NCI-H2107 (cell line): ENCODE data around the gene NME1.
A peak's percentile ranks its signal among the peaks of the same experiment; 100 is the strongest.
"Not testable (repeated sequence)": the region's sequence is repeated elsewhere in the genome, so short reads cannot be mapped to it uniquely, and the experiment has no call there.

Source experiments
- DNase-seq: peaks from one replicate; lab custom pipeline; 2025; lab: John Stamatoyannopoulos, UW

The NME1 gene

GRCh38 chr17:51153210-51154072, at the start of gene NME1:
Gene NME1, plus strand, starts transcription at chr17:51153559. Its CDS starts 2,096 bp downstream, at chr17:51155655.
- peak; percentile 92 for DNase-seq

DNA sequence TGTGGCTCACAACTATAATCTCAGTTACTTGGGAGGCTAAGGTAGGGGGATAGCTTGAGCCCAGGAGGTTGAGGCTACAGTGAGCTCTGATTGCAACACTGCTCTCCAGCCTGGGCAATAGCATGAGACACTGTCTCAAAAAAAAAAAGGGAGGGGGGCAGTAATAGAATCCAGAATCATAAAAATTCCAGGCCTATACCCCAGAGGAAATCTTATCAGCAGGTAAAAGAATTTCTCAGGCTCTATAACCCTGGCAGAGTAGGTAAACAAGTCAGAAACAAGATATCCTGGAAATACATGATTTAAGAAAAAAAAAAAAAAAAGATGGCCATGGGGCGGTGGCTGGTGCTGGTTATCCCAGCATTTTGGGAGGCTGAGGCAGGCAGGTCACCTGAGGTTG, 45.6 kb upstream of the NME1 start:
- DNase-seq = no peak

GRCh38 chr17:51112303-51113222, 40.8 kb upstream of the NME1 start:
- not testable (repeated sequence) for DNase-seq

DNA sequence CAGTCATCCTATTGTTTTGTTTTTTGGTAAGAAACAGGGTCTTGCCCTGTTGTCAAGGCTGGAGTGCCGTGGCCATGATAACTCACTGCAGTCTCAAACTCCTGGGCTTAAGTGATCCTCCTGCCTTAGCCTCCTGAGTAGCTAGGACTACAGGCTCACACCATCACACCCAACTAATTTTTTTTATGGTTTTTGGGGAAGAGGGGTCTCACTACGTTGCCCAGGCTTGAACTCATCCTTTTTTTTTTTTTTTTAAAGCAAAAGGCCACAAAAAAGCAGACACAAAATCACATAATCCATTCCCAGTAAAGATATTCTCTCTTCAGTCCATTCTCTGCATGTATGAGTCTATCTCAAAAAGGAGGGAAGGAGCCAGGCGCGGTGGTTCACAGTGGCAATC, 38.2 kb upstream of the NME1 start:
- no peak for DNase-seq

DNA sequence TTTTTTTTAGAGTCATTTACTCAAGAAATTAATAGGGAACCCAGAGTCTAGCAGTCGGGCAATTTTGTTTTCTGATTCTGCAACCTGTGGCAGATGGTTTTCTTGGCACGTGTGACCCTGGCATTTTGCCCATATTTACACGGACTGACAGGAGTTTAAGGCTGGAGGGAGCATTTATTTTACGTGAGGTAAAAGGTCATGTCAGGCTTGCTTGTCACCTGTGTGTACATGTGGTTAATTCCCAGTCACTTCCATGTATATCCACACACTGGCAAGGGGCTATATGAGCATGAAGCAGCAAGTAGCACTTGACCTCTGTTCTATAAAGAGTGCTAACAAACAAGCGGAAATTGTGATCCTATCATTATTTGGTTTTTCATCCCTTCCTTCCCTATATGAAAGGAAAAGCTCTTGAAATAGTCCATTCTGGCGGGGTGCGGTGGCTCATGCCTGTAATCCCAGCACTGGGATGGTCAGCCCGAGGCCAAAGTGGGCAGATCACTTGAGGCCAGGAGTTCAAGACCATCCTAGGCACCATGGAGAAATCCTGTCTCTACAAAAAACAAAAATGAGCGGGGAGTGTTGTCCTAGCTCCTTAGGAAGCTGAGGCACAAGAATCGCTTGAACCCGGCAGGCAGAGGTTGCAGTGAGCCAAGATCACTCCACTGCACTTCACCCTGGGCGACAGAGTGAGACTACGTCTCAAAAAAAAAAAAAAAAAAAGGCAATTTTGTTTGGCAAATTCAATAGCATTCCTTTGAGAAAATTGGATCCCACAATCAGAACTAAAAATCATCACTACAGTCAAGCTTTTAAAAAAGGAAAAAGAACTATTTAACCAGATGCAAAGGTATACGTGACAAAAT, 34.8 kb upstream of the NME1 start:
- peak; percentile 37 for DNase-seq

GRCh38 chr17:51119415-51120356, 33.7 kb upstream of the NME1 start:
- DNase-seq = no peak

DNA sequence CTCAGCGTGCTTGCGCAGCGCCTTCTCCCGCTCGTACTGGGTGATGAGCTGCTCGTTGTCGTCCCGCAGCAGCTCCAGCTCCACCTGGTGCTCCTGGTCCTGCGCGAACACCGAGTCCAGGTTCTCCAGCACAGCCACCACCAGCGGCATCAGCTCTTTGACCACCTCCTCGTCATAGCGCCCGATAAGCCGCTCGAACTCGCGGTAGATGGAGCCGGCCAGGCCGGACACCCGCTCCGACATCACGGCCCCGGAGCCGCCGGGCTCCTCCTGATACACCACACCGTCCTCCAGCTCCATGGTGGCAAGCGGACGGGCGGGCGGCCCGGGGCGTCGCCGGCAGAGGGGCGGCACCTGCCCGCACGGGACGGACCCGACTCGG, 33.0 kb upstream of the NME1 start:
- no peak for DNase-seq

- peak; percentile 74 for DNase-seq
These were observed 32.4 kb upstream of the NME1 start, which contains the start of gene SPAG9 for GRCh38 chr17:51120739-51121619. Gene SPAG9, minus strand, starts transcription at chr17:51120868. Its CDS starts 212 bp downstream, at chr17:51120656.

GRCh38 chr17:51121620-51122472, 31.5 kb upstream of the NME1 start:
- DNase-seq = no peak

DNA sequence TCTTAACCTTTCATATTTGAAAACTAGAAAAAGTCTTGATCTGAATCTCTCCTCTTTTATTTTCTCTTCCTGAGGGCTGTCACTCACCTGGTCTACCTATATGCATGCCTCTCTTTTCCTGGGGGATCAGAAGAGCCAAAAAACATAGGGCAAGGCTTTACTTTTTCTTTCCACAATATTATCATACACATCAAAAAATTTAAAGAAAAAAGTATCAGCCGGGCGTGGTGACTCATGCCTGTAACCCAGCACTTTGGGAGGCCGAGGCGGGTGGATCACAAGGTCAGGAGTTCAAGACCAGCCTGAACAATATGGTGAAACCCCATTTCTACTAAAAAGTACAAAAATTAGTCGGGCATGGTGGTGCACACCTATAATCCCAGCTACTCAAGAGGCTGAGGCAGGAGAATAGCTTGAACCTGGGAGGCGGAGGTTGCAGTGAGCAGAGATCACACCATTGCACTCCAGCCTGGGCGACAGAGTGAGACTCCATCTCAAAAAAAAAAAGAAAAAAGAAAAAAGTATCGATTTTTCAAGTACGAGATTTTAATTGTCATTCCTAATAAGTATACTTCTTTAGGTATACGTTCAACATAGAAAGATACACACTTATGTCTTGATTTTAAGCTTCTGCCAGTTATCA, 30.8 kb upstream of the NME1 start:
- not testable (repeated sequence) for DNase-seq

DNA sequence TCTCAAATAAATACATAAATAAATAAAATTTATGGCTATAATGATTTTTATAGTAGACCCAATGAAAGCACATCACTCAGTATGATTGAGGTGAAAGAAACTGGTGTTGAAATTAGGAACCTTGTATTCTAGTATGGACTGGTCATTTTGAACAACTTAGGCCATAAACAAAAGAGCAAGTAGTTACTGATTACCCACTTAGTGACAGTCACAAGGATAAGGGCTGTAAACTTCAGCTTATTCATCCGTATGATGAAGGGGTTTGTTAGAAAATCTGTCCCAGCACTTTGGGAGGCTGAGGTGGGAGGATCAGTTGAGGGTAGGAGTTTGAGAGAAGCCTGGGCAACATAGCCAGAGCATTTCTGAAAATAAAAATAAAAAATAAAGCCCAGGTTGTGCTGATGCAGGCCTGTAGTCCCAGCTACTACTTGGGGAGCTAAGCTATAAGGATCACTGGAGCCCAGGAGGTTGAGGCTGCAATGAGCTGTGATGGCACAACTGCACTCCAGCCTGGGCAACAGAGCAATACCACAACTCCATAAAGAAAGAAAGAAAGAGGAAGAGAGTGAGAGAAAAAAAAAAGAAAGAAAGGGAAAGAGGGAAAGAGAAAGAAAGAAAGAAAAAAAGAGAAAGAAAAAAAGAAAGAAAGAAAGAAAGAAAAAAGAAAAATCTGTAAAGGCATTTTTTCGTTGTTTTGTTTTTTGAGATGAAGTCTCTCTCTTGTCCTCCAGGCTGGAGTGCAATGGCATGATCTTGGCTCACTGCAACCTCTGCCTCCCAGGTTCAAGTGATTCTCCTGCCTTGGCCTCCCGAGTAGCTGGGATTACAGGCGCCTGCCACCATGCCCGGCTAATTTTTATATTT, 28.5 kb upstream of the NME1 start:
- no peak for DNase-seq

- DNase-seq = no peak
These were observed 25.3 kb upstream of the NME1 start for GRCh38 chr17:51128076-51128475.

- no peak for DNase-seq
These were observed 20.4 kb upstream of the NME1 start for GRCh38 chr17:51132964-51133319.

DNA sequence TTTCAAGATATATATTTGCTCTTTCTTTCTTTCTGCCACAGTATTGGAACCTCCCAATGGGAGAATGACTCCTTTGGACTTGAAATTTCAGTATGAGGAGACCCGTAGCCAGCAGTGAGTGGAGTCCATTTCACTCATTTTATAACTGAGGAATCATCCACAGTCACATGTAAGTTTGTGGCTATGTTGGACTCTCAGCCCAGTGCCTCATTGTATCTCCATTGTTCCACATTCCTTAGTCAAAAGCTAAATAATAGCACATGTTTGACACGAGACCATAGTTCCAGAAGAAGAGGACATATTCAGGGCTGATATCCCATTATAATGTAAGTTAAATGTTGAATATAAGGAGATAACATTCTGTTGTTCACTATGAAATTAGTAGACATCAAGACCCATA, 20.0 kb upstream of the NME1 start:
- DNase-seq = no peak

GRCh38 chr17:51135956-51136355, 17.4 kb upstream of the NME1 start:
- no peak for DNase-seq

- DNase-seq = no peak
These were observed 10.8 kb upstream of the NME1 start for GRCh38 chr17:51142597-51142996.
